GM19455 (cell line): Measurements from ENCODE around the gene TLR4.

Experiments
- ATAC-seq: cut with Tn5 transposase; IDR thresholded peaks from one replicate; pipeline ENCODE4 v1.9.1; 2021; ENCODE audit not compliant: unreplicated experiment

TLR4 gene

GRCh38 chr9:117714282-117714681, 10.1 kb downstream of the TLR4 start:
- no peak for ATAC-seq

DNA sequence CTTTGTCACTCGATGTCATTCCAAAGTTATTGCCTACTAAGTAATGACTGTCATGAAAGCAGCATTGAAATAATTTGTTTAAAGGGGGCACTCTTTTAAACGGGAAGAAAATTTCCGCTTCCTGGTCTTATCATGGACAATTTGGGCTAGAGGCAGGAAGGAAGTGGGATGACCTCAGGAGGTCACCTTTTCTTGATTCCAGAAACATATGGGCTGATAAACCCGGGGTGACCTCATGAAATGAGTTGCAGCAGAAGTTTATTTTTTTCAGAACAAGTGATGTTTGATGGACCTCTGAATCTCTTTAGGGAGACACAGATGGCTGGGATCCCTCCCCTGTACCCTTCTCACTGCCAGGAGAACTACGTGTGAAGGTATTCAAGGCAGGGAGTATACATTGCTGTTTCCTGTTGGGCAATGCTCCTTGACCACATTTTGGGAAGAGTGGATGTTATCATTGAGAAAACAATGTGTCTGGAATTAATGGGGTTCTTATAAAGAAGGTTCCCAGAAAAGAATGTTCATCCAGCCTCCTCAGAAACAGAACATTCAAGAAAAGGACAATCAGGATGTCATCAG, 11.3 kb downstream of the TLR4 start:
- ATAC-seq: no peak

DNA sequence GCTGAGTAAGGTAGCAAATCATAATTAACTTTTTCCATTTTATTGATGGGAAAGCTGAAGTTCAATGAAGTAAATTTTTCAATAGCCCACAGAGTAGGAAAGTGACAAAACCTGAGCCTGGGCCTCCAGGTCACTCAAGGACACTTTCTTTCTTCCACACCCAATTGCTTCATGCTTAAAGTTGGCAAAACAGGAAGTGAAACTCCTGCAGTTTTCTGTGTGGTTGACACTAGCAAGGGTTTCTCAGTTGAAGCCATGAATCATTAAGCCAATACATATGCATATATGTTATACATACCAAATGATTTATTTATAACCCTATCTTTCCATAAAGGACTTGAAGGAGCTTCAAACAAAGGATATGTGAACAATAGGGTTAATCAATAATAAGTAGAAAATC, 13.9 kb downstream of the TLR4 start:
- ATAC-seq: peak; percentile 98

DNA sequence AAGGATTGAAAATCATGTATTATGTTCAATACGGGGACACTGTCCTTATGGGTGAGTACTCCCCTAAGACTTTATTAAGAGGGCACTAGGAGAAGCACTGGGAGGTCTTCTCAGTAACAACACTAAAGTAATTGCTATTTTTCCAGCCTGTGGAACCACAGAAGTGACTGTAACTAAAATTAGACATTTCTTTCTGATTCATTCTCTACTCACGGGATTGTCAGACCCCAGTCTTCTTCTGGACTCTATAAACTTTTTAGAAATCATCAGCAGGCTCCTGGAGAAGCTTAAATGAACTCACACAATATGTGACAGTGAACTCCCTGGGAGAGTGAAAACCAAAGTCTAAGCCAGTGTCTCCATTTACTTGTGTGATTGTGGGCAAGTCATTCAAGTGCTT, 14.5 kb downstream of the TLR4 start:
- no peak for ATAC-seq

- ATAC-seq: no peak
These were observed 15.1 kb downstream of the TLR4 start for GRCh38 chr9:117719161-117719920.

GRCh38 chr9:117720066-117720465, 15.9 kb downstream of the TLR4 start:
- ATAC-seq: no peak

DNA sequence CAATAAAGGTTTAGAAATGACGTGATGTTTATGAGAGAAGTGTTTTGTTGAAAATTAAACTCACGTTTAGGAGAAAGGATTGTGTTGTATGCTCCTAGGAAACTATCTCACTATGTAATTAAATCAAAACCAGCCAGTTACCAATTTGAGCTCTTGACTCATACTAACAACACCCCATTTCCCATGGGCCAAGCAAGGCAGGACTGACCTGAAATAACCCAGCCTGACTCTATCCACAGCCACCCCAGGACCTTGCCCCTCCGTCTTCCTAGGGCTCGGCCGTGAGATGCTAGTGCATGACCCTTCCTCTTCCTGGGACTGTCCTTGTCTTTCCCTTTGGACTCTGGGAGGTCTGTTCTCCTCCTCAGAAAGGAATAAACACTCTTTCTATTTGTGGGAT, 16.4 kb downstream of the TLR4 start:
- ATAC-seq: no peak

DNA sequence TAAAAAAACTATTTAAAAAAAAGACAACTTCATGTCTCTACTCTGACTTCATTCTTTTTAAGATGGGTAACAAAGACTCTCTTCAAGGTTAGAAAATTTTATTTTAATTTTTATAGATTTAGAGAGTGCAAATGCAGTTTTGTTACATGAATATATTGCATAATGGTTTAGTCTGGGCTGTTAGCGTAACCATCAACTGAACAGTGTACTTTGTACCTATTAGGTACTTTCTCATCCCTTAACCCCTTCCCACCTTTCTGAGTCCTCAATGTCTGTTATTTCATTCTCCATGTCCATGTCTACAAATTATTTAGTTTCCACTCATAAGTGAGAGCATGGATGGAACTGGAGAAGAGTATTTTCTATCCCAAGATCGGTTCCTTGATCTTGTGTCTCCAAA, 16.8 kb downstream of the TLR4 start:
- no peak for ATAC-seq

- no peak for ATAC-seq
These were observed 18.0 kb downstream of the TLR4 start for GRCh38 chr9:117722108-117722761.

GRCh38 chr9:117723986-117724625, 19.9 kb downstream of the TLR4 start:
- ATAC-seq: no peak

DNA sequence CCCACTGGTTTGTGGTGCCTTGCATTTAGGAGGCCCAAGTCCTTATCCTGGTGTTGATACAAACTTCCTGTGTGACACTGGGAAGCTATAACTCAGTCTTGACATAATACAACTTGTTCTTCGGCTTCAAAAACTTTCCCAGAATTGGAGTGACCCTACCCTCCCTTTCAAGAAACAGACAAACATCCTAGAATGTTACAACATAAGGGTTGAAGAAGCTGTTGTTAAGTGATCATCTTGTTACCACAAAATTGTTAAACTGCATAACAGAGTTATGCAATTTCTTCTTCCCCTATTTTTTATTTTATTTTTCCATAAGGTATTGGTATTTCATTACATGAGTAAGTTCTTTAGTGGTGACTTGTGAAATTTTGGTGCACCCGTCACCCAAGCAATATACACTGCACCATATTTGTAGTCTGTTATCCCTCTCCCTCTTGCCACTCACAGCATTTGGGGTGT, 21.3 kb downstream of the TLR4 start:
- ATAC-seq: no peak

GRCh38 chr9:117729375-117729774, 25.2 kb downstream of the TLR4 start:
- ATAC-seq: no peak

DNA sequence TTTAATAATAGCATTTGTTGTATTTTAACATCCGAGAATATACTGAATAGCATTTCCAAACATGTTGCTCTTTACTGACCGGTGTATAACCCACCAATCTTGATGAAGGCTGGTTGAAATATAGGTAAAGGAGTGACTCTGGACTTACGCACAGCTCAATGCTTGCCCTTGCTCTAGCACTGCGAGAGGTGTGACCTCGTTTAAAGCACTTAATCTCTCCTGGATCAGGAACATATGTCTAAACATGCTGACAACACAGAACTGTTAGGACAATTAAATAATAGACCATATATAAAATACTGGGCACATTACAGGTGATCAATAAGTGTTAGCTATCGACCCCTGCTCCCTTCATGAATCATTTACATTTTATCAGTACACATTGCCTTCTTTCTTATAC, 28.3 kb downstream of the TLR4 start:
- ATAC-seq: no peak

DNA sequence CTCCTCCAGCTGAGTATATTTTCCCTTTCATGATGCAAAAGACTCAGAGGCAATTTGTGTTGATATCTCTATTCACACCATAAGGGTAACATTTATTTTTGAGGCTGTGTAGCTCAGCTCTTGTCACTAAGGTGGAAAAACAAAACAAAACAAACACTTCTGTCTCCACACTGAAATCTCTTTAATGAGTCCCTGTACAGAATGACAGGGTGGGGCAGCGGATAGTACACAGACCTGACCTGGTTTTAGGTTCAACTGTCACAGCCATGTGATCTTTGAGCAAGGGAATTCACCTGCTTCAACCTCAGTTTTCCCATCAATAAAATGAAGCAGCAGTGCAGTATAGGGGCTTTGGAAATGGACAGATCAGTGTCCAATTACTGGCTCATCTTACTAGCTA, 29.3 kb downstream of the TLR4 start:
- ATAC-seq: no peak

DNA sequence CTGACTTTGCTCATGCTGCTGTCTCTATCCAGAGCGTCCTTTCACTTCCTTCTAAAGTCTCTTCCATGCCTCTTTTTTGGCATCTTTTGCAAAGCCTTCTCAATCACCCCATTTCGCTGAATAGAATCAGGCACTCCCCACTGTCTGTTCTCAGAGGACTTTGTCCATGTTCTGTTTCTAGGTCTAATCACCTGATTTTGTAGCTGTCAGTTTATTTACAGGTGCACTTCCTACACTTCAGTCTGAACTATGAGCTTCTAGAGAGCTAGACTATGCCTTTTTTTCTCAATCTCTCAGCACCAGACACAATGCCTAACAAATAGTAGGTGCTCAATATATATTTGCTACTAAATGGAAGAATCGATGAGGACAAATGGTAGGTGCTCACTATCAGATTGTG, 29.9 kb downstream of the TLR4 start:
- ATAC-seq: no peak

DNA sequence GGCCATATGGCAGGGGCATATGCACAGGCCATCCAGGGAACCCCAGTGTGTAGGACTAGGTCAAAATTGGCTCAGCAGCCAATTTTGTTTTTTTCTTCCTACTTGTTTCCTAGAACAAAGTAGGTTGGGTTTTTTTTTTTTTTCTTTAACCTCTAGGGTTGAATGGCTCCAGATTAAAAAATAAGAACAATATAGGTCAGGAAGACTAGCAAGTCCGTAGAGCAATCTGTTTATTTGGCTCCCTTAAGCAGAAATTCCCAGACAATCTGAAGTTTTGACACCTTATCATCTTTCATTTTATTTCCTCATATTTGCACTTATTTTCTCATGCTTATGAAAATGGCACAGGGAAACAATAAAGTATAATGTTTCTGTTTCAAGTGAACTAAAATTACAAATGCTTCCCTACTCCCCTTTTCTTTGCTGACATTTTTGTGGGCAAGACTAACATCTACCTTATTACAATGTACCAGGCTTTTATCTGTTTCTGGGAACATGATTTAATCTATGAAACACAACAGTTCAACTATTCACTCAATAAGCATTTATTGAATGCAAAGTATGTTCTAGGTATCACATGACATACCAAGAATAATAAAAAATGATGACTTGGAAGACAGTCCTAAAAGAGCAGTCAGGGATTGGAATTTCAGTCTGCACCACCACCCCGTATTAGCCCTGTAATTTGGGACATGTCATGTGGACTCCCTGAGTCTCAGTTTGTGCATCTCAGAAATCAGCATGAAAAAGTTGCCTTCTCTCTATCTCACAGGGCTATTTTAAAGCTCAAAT, 30.5 kb downstream of the TLR4 start:
- ATAC-seq: no peak

GRCh38 chr9:117737721-117738226, 33.6 kb downstream of the TLR4 start:
- no peak for ATAC-seq

- no peak for ATAC-seq
These were observed 35.0 kb downstream of the TLR4 start for GRCh38 chr9:117739206-117739605.

GRCh38 chr9:117739624-117740347, 35.6 kb downstream of the TLR4 start:
- ATAC-seq: no peak

DNA sequence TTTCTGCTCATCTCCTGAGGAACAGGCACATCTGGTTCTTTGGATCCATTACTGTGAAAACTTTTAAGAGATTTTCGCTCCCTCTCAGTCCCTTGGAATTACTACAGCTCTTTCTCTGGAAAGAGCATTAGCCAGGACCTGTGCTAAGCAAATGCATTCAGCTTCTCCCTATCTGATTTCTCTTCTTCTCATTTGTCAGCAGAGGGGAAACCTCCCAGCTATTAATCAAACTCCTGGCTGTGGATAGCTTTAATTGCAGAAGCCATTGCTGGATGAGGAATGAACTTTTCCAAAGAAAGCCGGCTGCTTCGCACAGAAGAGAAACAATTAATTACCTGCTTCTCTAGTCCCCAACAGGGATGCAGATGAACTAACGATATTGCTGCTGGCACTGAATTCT, 37.9 kb downstream of the TLR4 start:
- no peak for ATAC-seq
